Mesothelial cell of epicardium (in vitro differentiated cells): ENCODE measurements around the gene TCERG1L. TPM values are rescaled to one million over a fixed set of nuclear protein-coding genes. Genes with fewer than 3 reads are reported as not detected.

Experiments used
- DNase-seq, 2 experiments: peaks; one replicate each; pipeline ENCODE4 v3.0.0; 2021; ENCODE audit warnings: low spot score in 2 of 2; ENCODE audit not compliant: unreplicated experiment in 2 of 2
- H3K27ac Mint-ChIP-seq: 2 replicates; pipeline ENCODE4 v1.8.0; 2021; ENCODE audit warnings: mixed read lengths
- H3K27me3 Mint-ChIP-seq: 2 replicates; pipeline ENCODE4 v1.8.0; 2021; ENCODE audit warnings: low read depth, mixed read lengths
- H3K36me3 Mint-ChIP-seq: 2 replicates; pipeline ENCODE4 v1.8.0; 2021; ENCODE audit warnings: mixed read lengths
- H3K4me1 Mint-ChIP-seq: 2 replicates; pipeline ENCODE4 v1.8.0; 2021; ENCODE audit warnings: mixed read lengths
- H3K4me3 Mint-ChIP-seq: 2 replicates; pipeline ENCODE4 v1.8.0; 2021; ENCODE audit warnings: mild to moderate bottlenecking, moderate library complexity, mixed read lengths
- H3K9me3 Mint-ChIP-seq: 2 replicates; pipeline ENCODE4 v1.8.0; 2021; ENCODE audit warnings: mixed read lengths
- total RNA-seq: library from RNA; stranded (reverse); gene quantifications from 3 replicates; pipeline ENCODE4 v1.2.1, GENCODE V29; 2021
- TF ChIP-seq, protein P1 (sequence below): fragments of 200-600 bp; sonication (generic); IDR thresholded peaks from one replicate; pipeline ENCODE4 v1.5.0; 2021; ENCODE audit warnings: antibody characterized with exemption; ENCODE audit not compliant: unreplicated experiment

The TCERG1L gene
- total RNA-seq, 1 donor from 2014 or later = 0.63 TPM

DNA sequence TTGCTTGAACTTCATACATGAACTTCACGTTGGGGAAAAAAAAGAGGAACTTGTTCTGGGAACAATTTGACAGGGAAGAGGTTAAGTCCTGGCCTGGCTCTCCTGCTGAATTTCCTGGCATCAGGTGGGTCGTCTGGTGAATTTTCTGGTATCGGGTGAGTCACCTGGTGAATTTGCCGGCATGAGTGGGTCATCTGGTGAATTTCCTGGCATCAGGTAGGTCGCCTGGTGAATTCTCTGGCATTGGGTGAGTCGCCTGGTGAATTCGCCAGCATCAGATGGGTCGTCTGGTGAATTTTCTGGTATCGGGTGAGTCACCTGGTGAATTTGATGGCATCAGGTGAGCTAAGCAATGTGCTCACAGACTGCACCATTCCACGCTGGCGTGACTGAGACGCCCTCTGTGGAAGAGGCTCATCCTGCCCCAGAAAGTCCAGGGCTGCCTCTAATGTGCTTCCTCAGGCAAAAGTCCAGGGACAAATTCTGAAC lies 255.4 kb downstream of the TCERG1L start:
- H3K9me3 Mint-ChIP-seq = peaks cover 14% of the 10 kb centered on the region
- H3K4me3 Mint-ChIP-seq = no peak overlapping the region
- DNase-seq = no peak
- no peaks in the 10 kb centered on the region for H3K36me3 Mint-ChIP-seq
- TF ChIP-seq, protein P1, sequence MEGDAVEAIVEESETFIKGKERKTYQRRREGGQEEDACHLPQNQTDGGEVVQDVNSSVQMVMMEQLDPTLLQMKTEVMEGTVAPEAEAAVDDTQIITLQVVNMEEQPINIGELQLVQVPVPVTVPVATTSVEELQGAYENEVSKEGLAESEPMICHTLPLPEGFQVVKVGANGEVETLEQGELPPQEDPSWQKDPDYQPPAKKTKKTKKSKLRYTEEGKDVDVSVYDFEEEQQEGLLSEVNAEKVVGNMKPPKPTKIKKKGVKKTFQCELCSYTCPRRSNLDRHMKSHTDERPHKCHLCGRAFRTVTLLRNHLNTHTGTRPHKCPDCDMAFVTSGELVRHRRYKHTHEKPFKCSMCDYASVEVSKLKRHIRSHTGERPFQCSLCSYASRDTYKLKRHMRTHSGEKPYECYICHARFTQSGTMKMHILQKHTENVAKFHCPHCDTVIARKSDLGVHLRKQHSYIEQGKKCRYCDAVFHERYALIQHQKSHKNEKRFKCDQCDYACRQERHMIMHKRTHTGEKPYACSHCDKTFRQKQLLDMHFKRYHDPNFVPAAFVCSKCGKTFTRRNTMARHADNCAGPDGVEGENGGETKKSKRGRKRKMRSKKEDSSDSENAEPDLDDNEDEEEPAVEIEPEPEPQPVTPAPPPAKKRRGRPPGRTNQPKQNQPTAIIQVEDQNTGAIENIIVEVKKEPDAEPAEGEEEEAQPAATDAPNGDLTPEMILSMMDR = no peak
- no peaks in the 10 kb centered on the region for H3K4me1 Mint-ChIP-seq
- H3K27me3 Mint-ChIP-seq = peaks cover 3% of the 10 kb centered on the region
- no peak overlapping the region for H3K27ac Mint-ChIP-seq

DNA sequence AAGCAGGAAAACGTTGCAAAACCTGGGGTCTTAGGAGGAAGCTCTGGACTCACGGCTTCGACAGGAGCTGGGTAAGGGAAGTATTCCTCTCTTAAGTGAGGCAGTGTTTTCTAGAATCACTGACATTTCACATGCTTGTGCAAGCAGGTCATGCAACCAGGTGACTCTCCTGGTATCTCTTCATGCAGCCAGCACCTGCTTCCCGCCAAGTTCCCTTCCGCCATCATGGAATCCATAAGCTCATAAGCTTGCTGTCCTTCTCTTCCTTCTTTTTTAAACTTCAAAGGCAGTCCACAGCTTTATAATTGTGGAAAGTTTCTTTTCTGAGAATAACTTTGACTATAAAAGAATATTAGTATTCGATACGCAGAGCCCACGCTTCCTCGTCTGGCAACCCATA lies 256.1 kb downstream of the TCERG1L start:
- H3K27ac Mint-ChIP-seq = no peak overlapping the region
- no peaks in the 10 kb centered on the region for H3K36me3 Mint-ChIP-seq
- no peak for DNase-seq
- TF ChIP-seq, protein P1 = no peak
- peaks cover 14% of the 10 kb centered on the region for H3K9me3 Mint-ChIP-seq
- no peaks in the 10 kb centered on the region for H3K4me1 Mint-ChIP-seq
- peaks cover 3% of the 10 kb centered on the region for H3K27me3 Mint-ChIP-seq
- H3K4me3 Mint-ChIP-seq = no peak overlapping the region

DNA sequence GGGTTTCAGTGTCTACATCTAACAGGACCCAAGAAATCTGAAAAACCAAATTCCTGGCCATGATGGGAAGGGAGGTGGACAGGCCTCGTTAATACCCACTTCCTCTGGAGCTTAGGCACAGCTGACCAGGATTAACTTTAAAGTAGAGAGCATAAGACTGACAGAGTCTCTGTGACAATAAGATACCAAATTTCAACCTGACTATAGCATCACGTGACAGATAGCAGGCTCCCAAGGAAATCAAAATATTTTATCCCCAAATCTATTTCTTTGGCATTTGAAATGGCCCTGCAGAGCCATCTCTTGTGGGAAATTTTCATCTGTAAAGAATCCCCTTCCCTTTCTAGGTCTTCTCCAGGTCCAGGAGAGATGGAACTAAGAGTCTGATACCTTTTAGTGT lies 258.3 kb downstream of the TCERG1L start:
- Mint-ChIP-seq H3K27ac (no peak overlapping the region), H3K9me3 (peaks cover 4% of the 10 kb centered on the region), H3K27me3 (peaks cover 16% of the 10 kb centered on the region), H3K4me1 (no peaks in the 10 kb centered on the region), H3K36me3 (no peaks in the 10 kb centered on the region), H3K4me3 (no peak overlapping the region)
- TF ChIP-seq, protein P1 = no peak
- no peak for DNase-seq

DNA sequence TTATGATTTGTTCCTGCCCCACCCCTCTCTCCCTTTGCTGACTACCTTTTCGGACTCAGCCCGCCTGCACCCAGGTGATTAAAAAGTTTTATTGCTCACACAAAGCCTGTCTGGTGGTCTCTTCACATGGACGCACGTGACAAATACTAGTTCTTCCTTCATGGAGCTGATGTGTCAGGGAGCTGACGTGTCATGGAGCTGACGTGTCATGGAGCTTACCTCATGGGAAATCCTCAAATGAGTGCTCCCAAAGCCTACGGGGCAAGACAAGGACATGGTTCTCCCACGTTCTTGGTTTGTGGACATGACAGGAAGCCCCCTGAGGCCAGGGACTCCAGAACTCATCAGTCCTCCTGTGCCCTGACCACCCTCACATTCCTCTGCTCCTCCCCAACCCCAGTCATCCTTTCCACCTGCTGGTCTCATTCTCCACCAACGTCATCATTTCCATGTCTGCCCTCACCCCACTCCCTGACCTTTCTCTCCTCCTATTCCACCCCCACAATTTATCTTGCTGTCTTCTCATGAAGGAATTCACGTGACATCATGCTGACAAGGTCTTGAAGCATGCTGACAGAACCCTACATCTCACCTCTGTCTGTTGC lies 261.3 kb downstream of the TCERG1L start:
- Mint-ChIP-seq H3K4me1 (no peaks in the 10 kb centered on the region), H3K27ac (no peak overlapping the region), H3K36me3 (no peaks in the 10 kb centered on the region), H3K27me3 (peaks cover 38% of the 10 kb centered on the region), H3K4me3 (no peak overlapping the region), H3K9me3 (no peaks in the 10 kb centered on the region)
- DNase-seq = no peak
- TF ChIP-seq, protein P1 = no peak

DNA sequence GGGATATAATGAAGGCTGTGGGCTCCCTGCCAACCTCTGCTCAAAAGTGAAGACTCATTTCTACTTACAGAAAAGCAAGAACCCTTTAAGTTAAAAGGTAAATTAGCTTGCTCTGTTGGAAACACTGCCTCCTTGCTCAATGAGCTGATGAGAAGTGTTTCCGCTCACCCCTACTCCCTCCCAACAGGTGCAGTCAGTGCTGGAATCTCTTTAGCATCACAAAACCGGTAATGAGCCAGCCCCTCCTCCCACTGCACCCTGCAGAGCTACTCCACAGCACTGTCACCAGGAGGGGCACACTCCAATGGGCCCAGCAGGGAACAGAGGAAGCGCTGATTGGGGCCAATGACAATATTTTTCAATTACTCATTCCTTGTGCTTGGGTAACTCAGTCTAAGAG lies 262.5 kb downstream of the TCERG1L start:
- H3K4me1 Mint-ChIP-seq = no peaks in the 10 kb centered on the region
- H3K4me3 Mint-ChIP-seq = no peak overlapping the region
- TF ChIP-seq, protein P1 = no peak
- H3K27me3 Mint-ChIP-seq = peaks cover 42% of the 10 kb centered on the region
- no peak overlapping the region for H3K27ac Mint-ChIP-seq
- H3K36me3 Mint-ChIP-seq = no peaks in the 10 kb centered on the region
- H3K9me3 Mint-ChIP-seq = no peaks in the 10 kb centered on the region
- no peak for DNase-seq
